IPS-NIHi7 (cell line): ENCODE results near the gene CTBP2.

Experiments
- DNase-seq: peaks from one replicate; pipeline ENCODE4 v3.0.0; 2012; ENCODE audit warnings: mixed read lengths; ENCODE audit errors: extremely low spot score

CTBP2 gene

DNA sequence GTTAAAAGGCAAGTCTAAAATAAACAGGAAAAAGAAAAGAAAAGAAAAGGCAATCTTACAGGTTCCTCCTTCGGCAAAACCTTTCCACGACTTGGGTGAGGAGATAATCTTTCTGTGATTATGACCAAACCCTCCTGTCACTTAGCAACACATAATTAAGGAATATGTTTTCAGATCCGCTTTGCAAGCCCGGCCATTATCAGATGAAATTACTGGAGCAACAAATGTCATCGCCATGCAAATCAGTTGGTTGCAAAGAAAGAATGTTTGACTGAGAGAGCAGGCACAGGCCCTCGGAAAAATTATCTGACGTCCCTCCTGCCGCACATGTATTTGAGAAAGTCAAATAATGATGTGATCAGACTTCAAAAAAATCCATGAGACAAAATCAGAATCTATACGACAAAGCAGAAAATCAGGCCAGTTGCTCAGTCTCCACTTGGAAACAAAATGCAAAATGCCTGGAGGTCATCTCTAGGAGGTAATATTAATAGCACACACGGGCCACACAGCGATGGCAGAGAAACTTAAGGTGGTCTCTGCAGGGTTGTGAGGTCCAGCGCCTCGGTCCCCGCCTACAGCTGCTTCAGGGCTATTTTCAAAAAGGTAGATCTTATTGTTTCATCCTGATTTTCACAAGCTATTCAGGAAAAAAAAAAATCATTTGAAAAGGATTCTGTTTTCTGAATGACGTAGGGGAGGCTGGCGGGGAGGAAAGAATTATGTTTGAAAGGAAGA lies 135.7 kb downstream of the CTBP2 start:
- no peak for DNase-seq

DNA sequence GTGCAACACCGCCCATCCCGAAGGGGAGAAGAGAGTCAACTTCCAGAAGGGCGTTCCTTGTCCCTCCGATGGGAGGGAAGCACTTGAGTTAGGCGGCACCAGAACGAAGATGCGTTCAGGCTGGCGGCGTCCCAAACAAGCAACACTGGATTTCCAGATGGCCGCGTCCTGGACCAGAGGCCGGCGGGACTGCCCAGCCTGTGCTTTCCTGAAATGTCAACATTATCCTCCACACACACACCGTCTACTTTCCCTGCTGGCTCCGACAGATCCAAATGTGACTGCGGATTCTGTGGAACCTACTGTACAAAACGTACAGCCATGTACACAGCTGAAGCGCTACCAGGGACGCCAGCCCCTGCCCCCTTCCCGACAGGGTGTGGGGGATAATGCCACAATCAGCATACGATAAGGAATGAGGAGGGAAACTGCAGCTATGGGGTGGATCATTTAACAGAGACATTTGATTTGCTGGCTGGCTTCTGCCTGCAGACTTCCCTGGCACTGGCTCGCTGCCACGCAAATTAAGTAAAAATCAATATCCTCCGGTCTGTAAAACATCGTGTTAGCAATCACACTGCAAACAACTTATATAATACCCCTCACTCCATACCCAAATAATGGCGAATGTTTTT lies 136.4 kb downstream of the CTBP2 start:
- DNase-seq = no peak

DNA sequence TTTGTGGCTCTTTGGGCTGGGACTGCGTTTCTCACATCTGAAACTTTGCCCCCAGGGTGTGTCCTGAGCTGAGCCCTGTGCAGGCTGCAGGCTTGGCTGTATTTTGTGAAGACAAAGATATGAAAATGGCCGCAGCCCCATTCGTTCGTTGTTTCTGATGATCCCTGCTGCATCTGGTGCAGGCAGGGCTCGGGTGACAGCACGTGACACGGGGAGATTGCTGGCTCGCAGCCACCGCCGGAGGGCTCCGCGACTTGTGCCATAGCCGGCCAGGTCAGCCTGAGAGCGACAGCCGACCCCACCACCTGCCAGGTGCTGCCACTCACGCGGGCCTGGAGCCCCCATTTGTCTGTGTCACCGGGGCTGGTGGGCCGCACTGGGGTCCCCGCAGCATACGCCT lies 137.1 kb downstream of the CTBP2 start:
- DNase-seq = no peak

DNA sequence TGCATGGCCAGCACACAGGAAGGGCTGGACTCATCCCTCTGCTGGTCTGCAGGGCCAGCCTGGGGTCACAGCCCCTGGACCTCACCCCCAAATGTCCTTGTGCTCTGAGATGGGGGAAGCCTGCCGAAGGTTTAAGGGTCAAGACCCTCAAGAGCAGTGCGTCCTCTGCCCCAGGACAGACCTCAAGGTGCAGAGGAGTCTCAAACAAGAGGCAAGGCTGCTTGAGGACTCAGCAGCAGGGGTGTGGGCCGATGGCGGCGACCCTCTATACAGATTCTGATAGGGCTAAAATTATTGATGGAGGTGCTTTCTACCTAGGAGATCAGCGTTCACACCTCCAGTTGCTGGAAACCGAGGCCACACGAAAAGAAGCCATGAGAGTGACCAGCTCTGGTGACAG lies 137.7 kb downstream of the CTBP2 start:
- no peak for DNase-seq

DNA sequence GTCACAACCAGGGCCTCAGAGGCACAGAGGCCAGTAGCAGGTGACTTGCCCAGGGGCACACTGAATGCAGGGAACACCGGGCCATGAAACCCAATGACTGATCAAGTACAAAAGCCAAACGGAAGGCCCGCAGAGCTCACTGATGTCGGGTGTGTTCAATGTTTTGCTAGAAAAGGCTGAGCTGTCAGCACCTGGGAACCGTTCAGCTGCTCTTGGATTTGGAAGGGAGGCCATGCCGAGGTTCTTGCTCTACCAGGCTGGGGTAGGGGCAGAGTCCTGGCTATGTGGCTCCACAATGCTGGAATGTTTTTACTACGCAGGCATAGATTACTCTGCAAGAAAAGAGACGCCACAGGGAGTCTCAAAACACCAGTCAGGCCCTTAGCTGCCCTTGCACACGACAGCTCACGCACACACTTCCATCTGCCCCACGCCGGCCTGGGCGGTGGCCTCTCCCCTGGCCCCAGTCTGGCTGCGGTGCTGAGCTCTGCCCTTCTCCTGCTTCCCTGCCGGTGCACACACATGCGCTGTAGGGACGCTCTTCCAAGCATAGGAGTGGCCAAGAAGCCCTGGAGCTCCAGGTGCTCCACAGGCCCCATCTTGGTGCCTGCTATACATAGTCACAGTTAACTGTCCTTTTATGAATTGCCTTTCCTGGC lies 138.5 kb downstream of the CTBP2 start:
- no peak for DNase-seq

DNA sequence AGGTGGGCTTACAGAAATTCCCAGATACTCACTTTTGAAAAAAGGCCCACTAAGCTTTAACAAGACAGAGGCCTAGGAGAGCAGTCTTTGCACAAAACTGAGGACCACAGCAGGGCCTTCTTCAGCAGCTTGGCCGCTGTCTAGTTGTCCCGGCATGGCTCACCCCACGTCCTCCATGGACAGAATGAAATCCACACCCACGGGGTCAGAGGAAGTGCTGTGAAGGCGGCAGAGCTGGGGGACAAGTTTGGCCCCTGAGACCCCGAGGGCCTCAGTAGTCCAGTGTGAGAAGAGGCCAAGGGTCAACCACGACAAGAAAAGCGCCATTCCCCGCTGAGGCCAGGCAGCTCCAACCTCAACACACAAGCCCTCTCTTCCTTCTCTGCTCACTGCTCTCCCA lies 139.5 kb downstream of the CTBP2 start:
- no peak for DNase-seq

DNA sequence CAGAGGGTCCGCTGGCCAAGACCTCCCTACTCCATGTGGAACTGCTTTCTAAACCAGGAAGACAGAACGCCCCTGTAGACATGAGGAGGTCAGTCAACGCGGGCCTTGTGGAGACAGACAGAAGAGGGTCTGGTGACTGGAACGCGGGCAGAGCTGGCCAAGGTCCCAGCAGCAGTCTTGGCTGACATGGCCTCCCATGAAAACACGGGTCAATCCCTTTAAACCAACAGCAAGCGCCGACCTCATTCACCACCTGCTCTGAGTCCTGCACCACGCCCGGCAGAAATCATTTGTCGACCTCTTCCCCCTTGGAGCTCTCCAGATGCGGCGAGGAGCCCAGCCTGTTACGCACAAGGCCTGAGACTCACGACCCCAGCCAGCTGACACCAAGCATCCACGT lies 140.0 kb downstream of the CTBP2 start:
- no peak for DNase-seq

DNA sequence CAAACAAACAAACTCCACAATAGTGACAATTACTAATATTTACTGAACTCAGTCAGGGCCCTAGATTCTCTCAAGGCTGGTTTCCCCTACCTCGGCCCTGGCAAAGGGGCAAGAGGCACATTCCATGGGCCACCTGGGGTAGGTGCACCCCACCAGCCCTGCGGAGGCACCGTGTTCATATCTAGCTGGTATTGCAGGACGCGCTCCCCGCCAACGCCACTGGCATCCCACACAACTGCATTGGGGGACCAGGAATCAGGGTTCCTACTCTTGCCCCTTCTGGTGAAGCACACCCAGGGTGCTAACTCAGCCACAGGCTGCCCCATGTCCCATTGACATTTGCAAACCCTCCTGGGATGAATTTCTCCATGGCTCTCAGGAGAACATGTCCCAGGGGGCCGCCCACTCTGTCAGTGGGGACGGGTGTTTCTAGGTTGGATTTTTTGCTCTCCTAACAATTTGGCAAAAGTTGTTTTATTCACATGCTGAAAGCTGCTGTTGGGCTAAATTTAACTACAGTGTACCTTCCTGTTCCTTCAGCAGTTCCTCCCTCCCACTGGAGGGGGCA lies 141.7 kb downstream of the CTBP2 start:
- no peak for DNase-seq

DNA sequence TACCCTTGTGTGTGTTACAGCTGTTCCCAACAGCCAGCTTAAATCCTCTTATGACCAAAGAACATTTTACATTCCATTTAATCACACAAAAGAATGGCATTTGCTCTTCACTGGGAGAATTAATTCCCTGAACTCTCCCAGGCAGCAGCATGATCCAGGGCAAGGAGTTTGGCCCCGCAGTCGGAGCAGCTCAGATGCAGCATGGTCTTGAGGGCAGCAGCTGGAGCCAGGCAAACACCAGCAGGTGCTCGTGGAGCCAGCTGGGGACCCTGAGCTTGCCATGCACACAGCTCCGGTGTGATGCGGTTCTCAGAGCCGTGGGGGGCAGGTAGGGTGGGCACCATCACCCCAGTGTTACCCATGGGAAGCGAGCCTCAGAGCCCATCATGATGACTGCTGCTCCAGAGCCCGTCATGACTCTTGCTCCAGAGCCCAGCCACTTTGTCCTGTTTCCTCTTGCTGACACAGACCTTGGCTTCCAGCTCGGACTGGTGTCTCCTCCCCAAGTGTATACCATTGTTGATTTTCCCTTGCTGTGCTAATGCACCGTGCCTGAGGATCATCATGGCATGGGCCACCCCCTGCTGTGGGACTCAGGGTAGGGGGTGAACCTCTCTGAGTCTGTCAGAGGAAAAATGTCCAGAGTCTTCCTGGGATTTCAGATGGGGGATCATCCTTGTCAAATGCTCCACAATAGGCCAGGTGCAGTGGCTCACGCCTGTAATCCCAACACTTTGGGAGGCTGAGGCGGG lies 142.6 kb downstream of the CTBP2 start:
- no peak for DNase-seq

DNA sequence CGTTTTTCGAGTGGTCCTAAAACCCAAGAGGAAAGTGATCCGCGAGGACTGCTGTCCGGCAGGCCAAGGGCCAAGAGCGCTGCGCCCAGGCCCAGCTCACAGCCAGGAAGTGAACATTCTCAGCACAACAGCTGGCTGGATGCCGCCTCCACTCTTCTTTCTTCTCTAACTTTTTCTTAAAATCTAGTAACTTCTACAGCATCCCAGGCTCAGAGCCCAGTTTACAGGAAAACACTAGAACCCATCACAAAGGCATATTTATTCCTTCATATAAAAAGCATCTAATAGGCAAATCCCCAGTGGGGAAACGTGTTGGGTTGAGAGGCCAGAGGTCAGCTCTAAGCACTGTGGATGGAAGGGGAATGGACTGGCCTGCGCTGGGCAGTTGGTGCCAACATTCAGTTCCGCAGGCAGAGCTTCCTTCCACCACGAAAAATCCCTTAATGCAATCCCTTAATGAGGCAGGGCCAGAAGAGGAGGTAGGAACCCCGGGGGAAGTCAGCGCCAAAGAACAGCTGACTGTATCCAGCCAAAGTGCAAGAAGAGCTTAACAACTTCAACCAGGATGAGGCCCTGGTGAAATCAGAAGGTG lies 143.7 kb downstream of the CTBP2 start:
- DNase-seq = no peak

DNA sequence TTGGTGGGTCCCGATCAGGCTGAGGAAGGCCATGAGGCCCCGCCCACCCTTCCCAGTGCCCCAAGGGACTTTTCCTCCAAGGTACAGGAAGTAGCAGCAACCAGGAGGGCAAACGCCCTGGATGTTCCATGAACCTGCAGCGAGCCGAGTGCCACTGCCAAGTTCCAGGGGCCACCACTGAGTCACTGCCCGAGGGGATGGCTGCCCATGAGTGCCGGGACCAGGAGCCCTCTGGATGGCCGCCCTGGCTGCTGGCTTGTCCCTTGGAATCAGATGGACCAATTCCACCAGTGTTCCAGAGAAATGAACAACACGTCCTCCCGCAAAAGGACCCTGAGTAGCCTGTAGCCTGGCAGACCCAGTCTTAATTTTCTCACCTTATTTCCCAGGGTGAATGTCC lies 144.2 kb downstream of the CTBP2 start:
- no peak for DNase-seq

DNA sequence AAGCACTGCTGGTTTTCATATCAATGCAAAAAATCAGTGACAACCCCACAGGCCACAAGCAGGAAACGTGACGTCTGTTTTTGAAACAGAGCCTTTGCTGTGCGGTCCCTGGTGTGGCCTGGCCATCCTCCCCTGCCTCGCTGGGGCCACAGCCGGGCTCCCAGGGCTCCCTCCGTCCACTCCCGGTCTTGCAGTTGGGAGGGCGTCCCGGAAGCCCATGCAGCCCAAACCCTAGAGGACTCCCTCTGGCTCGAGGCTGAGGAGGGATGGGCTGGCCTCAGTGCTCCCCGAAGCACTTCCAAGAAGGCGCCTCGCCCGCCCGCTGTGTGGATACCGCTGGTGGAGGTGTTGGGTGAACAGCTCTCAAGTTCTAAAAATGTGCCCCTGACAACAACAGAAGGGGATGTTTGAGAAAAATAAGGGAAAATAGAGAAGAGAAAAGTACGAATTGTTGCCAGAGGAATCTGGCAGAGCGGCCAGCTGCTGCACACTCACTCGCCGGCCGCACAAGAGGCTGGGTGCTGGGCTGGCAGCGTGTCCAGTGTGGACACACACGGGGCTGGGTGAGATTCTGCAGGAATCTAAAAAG lies 144.9 kb downstream of the CTBP2 start:
- DNase-seq = no peak

DNA sequence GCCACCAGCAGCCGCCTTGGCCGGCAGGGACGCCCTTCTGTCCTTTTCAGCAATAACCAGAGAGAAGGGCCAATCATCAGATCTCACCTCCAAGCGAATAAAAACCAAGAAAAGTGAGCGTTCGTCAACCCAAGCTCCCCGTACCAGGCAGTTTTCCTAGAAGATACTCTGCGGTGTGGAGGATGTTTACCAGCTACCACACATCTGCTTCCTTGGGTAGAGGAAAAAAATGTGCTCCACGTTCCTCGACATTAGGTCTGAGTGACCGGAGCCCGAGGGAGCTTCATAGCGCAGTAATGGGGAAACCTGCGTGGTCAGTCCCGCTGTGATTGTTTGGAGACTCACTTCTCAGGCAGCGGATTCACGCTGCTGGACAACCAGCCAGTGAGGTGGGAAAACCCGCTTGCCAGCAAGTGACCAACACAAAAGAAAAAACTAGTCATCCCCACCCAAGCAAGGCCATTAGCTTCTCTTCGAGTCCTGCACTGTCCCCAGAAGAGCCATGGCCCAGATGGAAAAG lies 145.5 kb downstream of the CTBP2 start:
- no peak for DNase-seq

DNA sequence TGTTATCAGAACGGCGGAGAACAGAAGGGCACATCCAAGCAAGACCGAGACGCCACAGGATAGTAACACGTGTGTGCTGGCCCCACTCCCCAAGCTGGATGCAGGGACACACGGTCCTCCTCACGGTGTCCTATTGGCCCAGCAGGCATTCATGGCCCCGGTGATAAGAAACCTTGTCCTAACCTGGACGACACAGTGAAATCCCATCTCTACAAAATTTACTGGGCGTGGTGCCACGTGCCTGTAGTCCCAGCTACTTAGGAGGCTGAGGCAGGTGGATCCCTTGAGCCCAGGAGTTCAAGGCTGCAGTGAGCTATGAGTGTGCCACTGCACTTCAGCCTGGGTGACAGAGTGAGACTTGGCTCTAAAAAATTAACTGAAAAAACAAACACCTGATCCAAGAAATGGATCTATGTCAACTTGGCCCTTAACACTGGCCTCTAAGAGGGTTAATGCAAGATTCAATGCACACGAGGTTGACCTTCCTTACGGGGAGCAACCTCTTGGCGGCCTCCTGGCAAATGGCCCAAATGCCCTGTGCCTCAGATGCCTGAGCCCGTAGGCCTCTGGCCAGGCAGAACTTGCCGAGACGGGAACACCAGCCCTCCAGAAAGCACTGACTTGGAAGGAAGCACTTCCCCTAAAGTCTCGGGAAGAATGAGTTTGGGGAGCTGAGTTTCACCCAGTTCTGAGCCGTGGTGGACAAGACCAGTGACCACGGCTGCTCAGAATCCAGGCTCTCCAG lies 146.1 kb downstream of the CTBP2 start:
- no peak for DNase-seq

DNA sequence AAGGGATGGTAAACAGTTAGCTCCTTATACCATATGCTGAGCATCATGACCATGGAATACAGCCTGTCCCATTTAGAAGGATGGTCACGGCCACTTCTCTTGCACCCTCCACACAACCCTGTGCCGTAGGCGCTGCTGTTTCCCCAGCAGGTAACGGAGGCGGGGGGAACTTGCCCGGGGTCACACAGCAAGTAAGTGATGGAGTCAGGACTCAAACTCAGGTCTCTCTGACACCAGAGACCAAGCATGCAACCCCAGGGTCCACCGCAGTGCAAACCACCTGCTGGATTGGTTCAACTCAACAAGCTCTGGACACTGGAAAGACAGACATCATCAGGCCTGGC lies 146.9 kb downstream of the CTBP2 start:
- no peak for DNase-seq

DNA sequence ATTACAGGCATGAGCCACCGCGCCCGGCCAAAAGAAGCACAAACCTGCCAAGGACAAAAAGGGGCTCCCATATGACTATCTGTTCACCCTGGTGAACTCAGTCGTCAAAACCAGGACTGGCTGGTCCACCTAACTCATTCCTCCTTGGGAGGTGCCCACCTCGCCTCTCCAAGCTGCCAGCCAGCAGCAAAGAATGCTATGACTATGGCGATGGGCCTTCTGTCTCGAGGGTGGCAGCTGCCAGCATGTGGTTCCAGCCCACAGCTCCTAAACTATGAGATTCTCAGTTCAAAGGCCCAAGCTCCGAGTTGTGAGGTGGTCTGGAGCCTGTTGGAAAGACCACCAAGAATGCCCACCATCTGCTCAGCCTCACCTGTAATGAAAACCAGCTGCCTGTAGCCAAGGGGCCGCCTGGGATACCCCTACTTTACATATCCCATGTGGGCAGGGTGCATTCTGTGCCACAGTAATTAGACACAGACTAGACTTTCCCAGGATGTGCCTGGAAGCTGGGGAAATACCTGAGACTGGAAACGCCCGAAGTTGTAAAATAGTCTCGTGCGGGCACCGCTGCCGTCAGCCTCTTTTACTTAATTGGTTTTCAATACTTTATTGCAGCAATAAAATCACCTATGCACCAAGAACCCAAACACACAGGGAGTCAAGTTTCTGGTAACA lies 147.4 kb downstream of the CTBP2 start:
- no peak for DNase-seq

DNA sequence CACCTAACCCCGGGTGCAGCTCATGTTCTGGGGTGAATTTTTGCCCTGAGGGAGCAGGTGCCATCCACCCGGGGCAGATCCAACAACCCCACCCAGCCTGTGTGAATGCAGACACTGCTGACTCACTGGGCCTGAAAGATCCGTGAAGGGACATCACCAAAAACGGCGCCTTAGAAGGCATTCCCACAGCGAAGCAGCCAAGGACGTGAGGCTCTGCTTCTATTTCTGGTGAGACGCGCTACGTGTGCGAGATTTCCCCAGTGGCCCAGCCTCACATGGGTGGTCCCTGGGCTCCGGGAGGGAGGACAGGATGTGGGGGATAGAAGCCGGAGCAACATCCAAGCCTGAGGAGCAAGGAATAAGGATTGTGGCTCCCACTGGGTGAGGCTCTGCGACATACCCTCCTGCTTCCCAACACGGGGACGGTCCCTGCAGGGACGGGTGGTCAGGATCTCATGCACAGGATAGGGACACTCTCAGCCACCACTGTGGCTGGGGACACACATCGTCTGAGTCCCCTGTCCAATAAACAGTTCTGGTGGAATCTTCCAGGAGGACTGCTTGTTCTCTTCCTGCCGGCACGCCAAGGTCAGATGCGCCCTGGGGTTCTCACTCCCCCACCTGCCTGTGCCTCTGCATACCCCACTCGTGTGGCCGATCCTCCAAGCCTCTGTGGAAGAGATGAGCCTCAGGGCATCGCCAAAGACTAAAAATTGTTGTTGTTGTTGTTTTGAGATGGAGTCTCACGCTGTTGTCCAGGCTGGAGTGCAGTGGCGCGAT lies 148.2 kb downstream of the CTBP2 start:
- no peak for DNase-seq

DNA sequence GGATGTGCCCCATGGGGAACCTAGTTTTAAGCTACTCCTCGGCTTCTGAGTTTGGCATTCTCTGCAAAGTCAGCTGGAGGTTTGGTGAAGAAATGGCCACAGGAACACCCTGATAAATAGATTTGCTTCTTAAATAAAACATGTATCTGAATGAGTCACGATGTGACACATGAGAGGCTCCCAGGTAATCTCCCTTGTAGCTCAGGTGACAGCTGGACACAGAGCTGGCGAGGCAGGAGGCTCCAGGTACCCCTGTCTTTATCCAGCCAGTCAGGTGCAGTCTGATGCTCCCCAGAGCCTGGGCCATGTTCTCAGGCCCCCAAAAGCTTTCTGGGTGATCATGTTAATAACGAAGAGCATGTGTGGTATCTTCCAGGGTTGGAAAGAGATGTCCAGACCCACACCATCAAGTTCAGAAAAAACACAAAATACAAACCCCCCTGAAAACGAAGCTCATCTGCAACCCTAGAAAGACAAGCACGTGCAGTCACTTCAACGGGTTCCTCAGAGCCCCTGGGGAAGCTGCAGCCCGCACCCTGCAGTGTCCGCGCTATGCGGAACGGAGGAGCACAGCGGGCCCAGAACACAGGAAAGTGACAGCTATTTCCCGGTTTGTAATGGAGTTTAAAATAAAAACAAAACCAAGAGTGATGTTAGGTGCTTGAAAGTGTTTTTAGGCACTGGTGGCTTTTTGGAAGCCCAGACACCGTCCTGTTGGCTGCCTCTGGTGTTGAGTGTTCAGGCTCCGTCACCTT lies 149.0 kb downstream of the CTBP2 start:
- DNase-seq = no peak
